Esophagus squamous epithelium (tissue), 5 donors: Measurements from ENCODE around the gene TTC6. TPM values are rescaled to one million over a fixed set of nuclear protein-coding genes. Genes with fewer than 3 reads are reported as not detected.

ENCODE experiments used
- DNase-seq: peaks from one replicate; lab custom pipeline; 2025; lab: John Stamatoyannopoulos, UW
- H3K27ac ChIP-seq, 4 donors: fragments of 200-600 bp; sonication (generic); one replicate each; pipeline ENCODE4 v1.5.1; 2016 to 2019; ENCODE audit warnings: mild to moderate bottlenecking in 1 of 4
- H3K27me3 ChIP-seq, 4 donors: fragments of 200-600 bp; sonication (generic); 1 replicate in 3 of 4; 2 replicates in 1 of 4; pipeline versions ENCODE4 v1.5.1 to v1.6.0; 2017 to 2021; ENCODE audit warnings: antibody characterized with exemption in 1 of 4
- H3K36me3 ChIP-seq, 3 donors: fragments of 200-600 bp; sonication (generic); one replicate each; pipeline ENCODE4 v1.5.1; 2016 to 2019
- H3K4me1 ChIP-seq, 3 donors: fragments of 200-600 bp; sonication (generic); one replicate each; pipeline ENCODE4 v1.5.1; 2017 to 2019
- H3K4me3 ChIP-seq, 4 donors: fragments of 200-600 bp; sonication (generic); 1 replicate in 3 of 4; 2 replicates in 1 of 4; pipeline ENCODE4 v1.5.1; 2016 to 2019; ENCODE audit warnings: mild to moderate bottlenecking in 2 of 4, moderate library complexity in 1 of 4
- H3K9me3 ChIP-seq, 3 donors: fragments of 200-600 bp; sonication (generic); one replicate each; pipeline ENCODE4 v1.5.1; 2016 to 2019
- POLR2A ChIP-seq, 4 donors: fragments of 450-650 bp; IDR thresholded peaks; one replicate each; pipeline ENCODE4 v1.6.1; 2017; ENCODE audit warnings: antibody characterized with exemption in 4 of 4, mild to moderate bottlenecking in 4 of 4, moderate library complexity in 3 of 4
- WGBS, 2 donors: methylation state at CpG; one replicate each; pipeline ENCODE4 v1.1.5; 2018; 5-methylcytosine and 5-hydroxymethylcytosine counted together
- intact Hi-C: fragments of 100-400 bp; cut with DNase I; formaldehyde crosslinking; loops from one replicate; pipeline ENCODE4 v1.15.0; 2022
- total RNA-seq, 4 donors: library from RNA; depleted of rRNA; stranded (reverse); fragments of >200 nt; gene quantifications; one replicate each; pipeline ENCODE4 v1.1.0, GENCODE V29; 2016
- TF ChIP-seq, protein P1 (sequence below), 6 experiments: fragments of 450-650 bp in 4 of 6; fragments of 200-600 bp in 2 of 6; sonication (generic) in 2 of 6; IDR thresholded peaks; one replicate each; pipeline ENCODE4 v1.5.1; 2016 to 2019; ENCODE audit warnings: antibody characterized with exemption in 6 of 6, mild to moderate bottlenecking in 4 of 6, moderate library complexity in 4 of 6
- donor health status: DM: yes; HTN: yes; CAD: no.

Gene TTC6
- total RNA-seq, 4 donors from 2014 or later: 0.82 to 8.4 (median 3.5) TPM

DNA sequence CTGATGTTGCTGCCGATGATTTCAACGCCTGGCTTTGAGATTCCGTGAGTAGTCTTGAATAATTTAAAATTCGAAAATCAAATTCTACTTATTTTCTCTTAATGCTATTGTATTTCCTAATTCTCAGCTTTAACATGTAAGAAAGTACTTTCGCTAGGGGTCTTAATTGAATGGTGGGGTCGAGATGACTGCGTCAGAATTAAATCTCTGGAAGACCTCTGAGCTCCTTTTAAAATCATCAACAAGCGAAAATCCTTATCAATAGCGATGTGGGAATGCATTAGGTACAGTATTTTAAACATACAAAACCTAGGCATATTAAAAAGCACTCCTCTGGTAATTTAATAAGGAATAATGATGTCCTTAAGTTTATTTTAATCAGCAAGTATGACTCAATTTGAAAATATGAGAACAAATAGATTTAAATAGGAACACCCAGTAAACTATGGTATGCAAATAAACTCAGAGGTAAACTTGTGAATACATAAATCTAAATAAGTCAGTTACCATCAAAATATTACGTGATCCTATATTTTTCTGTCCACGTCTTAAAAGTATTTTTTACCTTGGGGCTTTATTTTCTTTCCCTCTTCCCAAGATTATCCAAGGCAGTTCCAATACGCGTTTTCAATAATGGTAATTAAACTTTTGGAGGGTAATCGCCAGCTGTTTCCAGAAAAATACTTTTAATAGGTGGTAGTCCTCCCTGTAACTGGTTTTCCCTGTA is 1.8 kb upstream of the TTC6 start:
- 10 to 13% methylated on average over 14 of the region's 14 CpGs for WGBS, 2 donors
- Histone ChIP-seq H3K4me1 (peaks cover 16 to 63% (median 20%) of the 10 kb centered on the region in 3 donors), H3K27ac (peak overlapping the region; percentile 31 to 95 (median 90)), H3K4me3 (peak overlapping the region; percentile 58 to 72 (median 62)), H3K27me3 (peaks cover 0 to 99% (median 25%) of the 10 kb centered on the region in 4 donors), H3K9me3 (no peaks in the 10 kb centered on the region), H3K36me3 (no peaks in the 10 kb centered on the region)
- TF ChIP-seq POLR2A (IDR thresholded peaks at IDR 0.05): no peak
- TF ChIP-seq, protein P1, sequence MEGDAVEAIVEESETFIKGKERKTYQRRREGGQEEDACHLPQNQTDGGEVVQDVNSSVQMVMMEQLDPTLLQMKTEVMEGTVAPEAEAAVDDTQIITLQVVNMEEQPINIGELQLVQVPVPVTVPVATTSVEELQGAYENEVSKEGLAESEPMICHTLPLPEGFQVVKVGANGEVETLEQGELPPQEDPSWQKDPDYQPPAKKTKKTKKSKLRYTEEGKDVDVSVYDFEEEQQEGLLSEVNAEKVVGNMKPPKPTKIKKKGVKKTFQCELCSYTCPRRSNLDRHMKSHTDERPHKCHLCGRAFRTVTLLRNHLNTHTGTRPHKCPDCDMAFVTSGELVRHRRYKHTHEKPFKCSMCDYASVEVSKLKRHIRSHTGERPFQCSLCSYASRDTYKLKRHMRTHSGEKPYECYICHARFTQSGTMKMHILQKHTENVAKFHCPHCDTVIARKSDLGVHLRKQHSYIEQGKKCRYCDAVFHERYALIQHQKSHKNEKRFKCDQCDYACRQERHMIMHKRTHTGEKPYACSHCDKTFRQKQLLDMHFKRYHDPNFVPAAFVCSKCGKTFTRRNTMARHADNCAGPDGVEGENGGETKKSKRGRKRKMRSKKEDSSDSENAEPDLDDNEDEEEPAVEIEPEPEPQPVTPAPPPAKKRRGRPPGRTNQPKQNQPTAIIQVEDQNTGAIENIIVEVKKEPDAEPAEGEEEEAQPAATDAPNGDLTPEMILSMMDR (IDR thresholded peaks at IDR 0.05): no peak
- intact Hi-C loops: loop anchor here (5.0 kb wide), 1 partner anchor 346 kb away; no protein-coding TSS in a partner anchor
- DNase-seq: no peak

DNA sequence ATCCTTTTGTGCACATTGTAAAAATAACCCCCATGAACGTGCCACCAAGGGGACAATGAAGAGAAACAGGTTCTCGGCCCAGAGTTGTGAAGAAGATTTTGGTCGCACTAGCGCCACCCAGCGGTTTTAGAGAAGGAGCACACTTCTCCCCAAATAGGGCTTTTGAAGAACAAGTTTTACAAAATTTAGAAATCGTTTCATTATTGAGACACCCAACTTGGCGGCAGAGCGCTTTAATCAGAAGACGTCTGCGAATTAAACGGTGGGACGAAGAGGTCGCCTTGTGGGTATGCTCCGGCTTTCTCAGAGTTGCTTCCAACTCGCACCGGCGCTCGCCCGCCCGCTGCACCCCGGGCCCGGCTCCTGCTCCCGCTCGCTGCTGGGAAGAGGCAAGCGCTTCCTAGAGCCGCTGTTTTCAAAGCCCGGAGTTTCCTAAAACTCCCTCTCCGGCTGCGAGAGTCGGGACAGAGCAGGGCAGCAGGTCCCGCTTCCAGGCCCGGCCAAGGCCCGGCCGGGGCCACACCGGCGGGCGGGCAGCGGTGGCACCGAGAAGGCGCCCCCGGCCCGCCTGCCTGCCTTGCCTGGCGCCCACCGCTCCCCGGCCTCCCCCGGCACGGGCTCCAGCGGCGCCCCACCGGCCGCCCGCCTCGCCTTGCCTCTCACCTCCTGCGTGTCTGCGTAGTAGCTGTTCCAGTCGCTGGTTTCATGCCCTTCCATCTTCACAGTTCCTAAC is 1.0 kb upstream of the TTC6 start:
- TF ChIP-seq, protein P1 (IDR thresholded peaks at IDR 0.05): peak; percentile 35 to 91 (median 78)
- peak in 1 of 4 donors; percentile 8 for TF ChIP-seq POLR2A (IDR thresholded peaks at IDR 0.05)
- 1 to 11% methylated on average over 14 to 24 of the region's 56 CpGs for WGBS, 2 donors
- no peak for DNase-seq
- no peaks in the 10 kb centered on the region for H3K36me3 ChIP-seq
- intact Hi-C loops: loop anchor here (5.0 kb wide), 1 partner anchor 347 kb away; no protein-coding TSS in a partner anchor
- peaks cover 16 to 70% (median 27%) of the 10 kb centered on the region in 3 donors for H3K4me1 ChIP-seq
- H3K9me3 ChIP-seq: no peaks in the 10 kb centered on the region
- H3K4me3 ChIP-seq: peak overlapping the region; percentile 58 to 72 (median 62)
- H3K27me3 ChIP-seq: peaks cover 0 to 99% (median 27%) of the 10 kb centered on the region in 4 donors
- peak overlapping the region; percentile 89 to 95 (median 92) for H3K27ac ChIP-seq

DNA sequence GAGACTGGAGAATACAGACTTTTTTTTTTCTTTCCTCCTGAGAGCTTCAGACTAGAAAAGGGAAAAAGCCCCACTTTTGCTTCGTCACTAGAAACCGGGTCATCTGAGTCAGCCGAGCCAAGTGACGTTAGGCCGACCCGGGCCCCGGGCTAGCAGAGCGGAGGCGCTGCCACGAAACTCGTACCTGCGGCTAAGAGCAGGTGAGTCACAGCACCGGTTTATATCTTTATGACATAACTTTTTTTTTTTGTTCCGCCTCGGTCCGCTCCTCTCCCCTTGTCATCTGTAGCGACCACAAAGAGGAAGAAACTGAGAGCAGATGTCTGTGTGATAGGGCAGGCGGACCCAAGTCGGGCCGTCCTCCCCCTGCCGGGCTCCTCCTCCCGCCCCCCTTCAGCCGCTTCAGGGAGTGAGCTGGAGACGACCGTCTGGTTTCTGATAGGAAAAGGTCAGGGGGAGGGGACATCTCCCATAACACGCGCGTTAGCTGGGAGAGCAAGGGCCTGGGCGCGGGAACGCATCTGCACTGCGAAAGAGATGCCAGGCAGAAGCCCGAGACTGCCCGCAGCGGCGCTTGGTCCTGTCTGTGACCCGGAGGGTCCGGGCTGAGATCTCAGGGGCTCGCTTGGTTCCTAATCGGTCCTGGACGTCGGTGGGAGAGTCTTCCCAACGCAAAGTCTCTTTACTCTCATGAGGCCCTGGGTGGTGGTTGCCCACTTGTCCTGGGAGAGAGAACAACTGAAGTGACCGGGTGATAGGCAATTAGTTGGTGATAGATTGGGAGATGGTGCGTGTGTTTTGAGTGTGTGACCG is 586 bp downstream of the TTC6 start:
- Histone ChIP-seq H3K4me3 (peak overlapping the region; percentile 58 to 72 (median 62)), H3K36me3 (no peaks in the 10 kb centered on the region), H3K9me3 (no peaks in the 10 kb centered on the region), H3K4me1 (peaks cover 23 to 86% (median 32%) of the 10 kb centered on the region in 3 donors), H3K27me3 (peaks cover 0 to 99% (median 29%) of the 10 kb centered on the region in 4 donors), H3K27ac (peak overlapping the region; percentile 89 to 95 (median 92))
- intact Hi-C loops: no loop called here
- 1 to 7% methylated on average over 31 to 33 of the region's 46 CpGs for WGBS, 2 donors
- DNase-seq: no peak
- TF ChIP-seq POLR2A (IDR thresholded peaks at IDR 0.05): peak in 1 of 4 donors; percentile 37
- TF ChIP-seq, protein P1 (IDR thresholded peaks at IDR 0.05): no peak

DNA sequence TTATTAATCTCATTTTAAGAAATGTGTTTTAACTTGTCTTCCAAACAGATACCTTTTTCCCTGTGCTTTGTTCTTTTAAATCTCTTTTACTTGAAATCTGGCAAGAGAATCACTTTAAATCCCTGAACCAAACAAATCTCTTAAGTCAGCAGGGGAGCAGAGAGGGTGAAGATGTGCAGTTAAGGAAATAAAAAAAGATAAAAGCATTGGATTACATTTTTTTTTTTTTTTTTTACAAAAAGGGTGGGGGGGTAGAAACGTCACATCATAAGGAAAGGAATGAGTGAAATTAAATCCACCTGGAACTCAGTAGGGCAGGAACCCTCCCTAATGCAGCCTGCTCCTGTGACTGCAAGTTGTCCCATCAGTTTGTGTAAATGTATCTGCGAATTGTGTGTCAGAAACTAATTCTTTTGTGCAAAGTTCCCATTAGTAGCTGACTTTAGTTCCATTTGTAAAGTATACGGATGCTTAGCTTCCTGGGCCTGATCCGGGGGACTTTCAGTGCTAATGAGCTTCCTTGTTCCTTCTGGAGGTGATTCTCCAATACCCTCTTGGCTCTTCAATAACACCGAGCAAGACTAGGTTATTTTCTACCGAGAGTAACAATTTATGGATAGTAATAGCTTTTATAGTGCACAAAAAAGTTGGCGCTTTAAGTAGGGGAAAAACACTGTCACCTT is 1.5 kb downstream of the TTC6 start:
- 8 to 21% methylated on average over 7 of the region's 7 CpGs for WGBS, 2 donors
- Histone ChIP-seq H3K4me1 (peaks cover 24 to 82% (median 32%) of the 10 kb centered on the region in 3 donors), H3K27ac (peak overlapping the region; percentile 89 to 95 (median 92)), H3K9me3 (no peaks in the 10 kb centered on the region), H3K4me3 (peak overlapping the region in 1 of 4 donors; percentile 72), H3K27me3 (peaks cover 0 to 99% (median 24%) of the 10 kb centered on the region in 4 donors), H3K36me3 (no peaks in the 10 kb centered on the region)
- intact Hi-C loops: no loop called here
- no peak for DNase-seq
- TF ChIP-seq POLR2A (IDR thresholded peaks at IDR 0.05): no peak
- TF ChIP-seq, protein P1 (IDR thresholded peaks at IDR 0.05): no peak
